Brain microvascular endothelial cell (primary cell): Measurements from ENCODE around the gene ST3GAL3.

Source experiments
- DNase-seq: peaks from one replicate; pipeline ENCODE4 v3.0.0-alpha.2; 2020
- H3K27ac ChIP-seq: fragments of 250-450 bp; sonication (Bioruptor Pico); 2 replicates; pipeline ENCODE4 v1.5.1; 2020; ENCODE audit warnings: mild to moderate bottlenecking, moderate library complexity
- H3K27me3 ChIP-seq: fragments of 250-450 bp; sonication (Bioruptor Pico); replicated peaks from 2 replicates; pipeline ENCODE4 v1.5.1; 2020; ENCODE audit warnings: mild to moderate bottlenecking
- H3K36me3 ChIP-seq: fragments of 250-450 bp; sonication (Bioruptor Pico); replicated peaks from 2 replicates; pipeline ENCODE4 v1.5.1; 2020; ENCODE audit warnings: mild to moderate bottlenecking
- H3K4me3 ChIP-seq: 2 replicates; pipeline ENCODE4 v1.5.1; 2011; ENCODE audit warnings: low read depth, mild to moderate bottlenecking, control low read depth, low read length, moderate library complexity
- in situ Hi-C: cut with HindIII; loops from 2 replicates; pipeline ENCODE4 v1.10.0; 2017; ENCODE audit warnings: low sequenced_read_pairs, low pct_ligation_motif_present
- TF ChIP-seq, protein P1 (sequence below): IDR thresholded peaks from 2 replicates; pipeline ENCODE4 v1.5.1; 2011; ENCODE audit warnings: low read depth, mild to moderate bottlenecking, moderate library complexity, low read length, control low read depth, inconsistent platforms; ENCODE audit errors: missing control alignments

Gene ST3GAL3

DNA sequence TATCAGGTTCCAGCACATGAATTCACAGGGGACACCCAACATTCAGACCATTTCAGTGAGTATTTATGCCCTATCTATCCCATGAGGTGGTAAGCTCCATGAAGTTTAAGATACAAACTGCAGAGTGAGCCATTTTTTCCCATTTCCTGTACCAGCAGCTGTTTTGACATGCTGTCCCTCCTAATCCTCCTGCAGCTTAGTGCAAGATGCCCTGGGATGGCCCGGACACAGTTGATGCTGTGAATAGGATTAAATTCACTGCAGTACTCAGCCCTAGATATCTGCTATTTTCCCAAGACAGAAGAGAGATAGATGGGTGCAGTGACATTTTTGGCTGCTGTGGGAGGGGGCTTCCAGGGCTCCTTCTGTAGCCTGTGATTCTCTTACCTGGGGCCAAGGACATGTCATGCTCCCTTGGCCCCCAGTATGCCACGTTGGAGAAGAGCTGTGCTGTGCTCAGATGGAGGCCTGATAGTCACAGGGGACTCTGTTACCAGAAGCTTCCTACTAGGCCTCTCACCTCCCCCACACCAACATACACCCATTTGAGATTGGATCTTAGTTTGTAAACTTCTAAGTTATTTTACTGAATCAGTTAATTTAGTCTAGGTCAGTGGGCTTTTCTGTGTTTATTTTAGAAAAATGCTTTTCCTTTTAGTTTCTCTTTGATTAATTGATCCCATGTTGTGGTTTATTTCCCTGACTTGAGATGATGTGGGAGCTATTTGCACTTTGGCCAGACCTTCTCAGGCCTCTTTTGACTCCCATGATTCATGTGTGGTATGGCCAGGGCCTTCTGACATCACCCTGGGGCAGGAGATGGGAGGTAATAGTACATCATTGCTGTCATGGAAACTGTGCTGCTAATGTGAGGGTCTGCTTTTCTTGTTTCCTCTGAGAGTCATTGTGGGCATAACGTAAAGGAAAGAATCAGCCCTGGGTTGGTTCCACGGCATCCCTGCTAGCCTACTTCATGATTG, 92.6 kb downstream of the ST3GAL3 start:
- no peak overlapping the region for H3K27ac ChIP-seq
- H3K36me3 ChIP-seq, result peaks cover 2% of the 10 kb centered on the region
- in situ Hi-C loops, result no loop called here
- TF ChIP-seq, protein P1, sequence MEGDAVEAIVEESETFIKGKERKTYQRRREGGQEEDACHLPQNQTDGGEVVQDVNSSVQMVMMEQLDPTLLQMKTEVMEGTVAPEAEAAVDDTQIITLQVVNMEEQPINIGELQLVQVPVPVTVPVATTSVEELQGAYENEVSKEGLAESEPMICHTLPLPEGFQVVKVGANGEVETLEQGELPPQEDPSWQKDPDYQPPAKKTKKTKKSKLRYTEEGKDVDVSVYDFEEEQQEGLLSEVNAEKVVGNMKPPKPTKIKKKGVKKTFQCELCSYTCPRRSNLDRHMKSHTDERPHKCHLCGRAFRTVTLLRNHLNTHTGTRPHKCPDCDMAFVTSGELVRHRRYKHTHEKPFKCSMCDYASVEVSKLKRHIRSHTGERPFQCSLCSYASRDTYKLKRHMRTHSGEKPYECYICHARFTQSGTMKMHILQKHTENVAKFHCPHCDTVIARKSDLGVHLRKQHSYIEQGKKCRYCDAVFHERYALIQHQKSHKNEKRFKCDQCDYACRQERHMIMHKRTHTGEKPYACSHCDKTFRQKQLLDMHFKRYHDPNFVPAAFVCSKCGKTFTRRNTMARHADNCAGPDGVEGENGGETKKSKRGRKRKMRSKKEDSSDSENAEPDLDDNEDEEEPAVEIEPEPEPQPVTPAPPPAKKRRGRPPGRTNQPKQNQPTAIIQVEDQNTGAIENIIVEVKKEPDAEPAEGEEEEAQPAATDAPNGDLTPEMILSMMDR, result no peak
- no peak overlapping the region for H3K4me3 ChIP-seq
- no peaks in the 10 kb centered on the region for H3K27me3 ChIP-seq
- DNase-seq, result peak; percentile 21

DNA sequence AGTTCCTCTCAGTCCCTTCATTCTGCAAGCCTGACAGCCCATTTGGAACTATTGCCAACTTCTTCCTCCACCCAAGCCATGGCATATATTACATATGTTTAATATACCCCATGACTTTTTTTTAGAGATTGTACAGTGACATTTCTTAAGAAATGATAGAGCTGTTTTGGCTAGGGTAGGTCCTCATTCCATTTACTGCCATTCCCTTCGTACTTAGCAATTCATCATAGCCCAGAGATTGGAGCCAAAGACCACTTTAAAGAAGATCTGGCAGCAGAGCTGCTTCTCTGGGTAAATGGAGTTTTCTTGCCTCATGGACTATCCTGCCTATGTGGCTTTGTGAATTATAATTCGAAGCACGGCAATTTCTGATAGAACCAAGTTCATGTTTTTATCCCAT, 93.4 kb downstream of the ST3GAL3 start:
- no peak for DNase-seq
- TF ChIP-seq, protein P1, result no peak
- Histone ChIP-seq H3K36me3 (peaks cover 2% of the 10 kb centered on the region), H3K4me3 (no peak overlapping the region), H3K27me3 (no peaks in the 10 kb centered on the region), H3K27ac (no peak overlapping the region)
- in situ Hi-C loops, result no loop called here

DNA sequence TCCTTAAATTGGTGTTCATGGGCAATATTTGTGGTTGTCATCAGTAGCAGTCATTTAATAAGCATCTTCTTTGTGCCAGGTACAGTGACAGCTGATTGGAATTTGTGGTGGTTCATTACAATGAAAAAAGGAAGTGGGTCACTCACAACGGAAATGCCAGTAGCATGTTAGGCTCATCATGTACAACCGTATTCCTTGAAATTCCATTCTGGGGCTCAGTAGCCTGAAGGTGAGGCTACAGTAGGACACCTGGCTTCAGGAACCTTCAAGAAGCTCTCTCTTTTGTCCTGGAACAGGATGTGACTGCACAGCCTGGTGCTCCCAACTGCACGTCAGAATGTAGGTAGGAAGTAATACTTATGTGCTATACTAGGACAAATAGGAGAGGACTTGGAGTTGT, 93.9 kb downstream of the ST3GAL3 start:
- Histone ChIP-seq H3K27ac (no peak overlapping the region), H3K36me3 (peaks cover 2% of the 10 kb centered on the region), H3K27me3 (no peaks in the 10 kb centered on the region), H3K4me3 (no peak overlapping the region)
- TF ChIP-seq, protein P1, result no peak
- in situ Hi-C loops, result no loop called here
- DNase-seq, result no peak

- Histone ChIP-seq H3K27me3 (no peaks in the 10 kb centered on the region), H3K36me3 (peaks cover 2% of the 10 kb centered on the region), H3K27ac (no peak overlapping the region), H3K4me3 (no peak overlapping the region)
- in situ Hi-C loops, result no loop called here
- TF ChIP-seq, protein P1, result no peak
- no peak for DNase-seq
Measured at GRCh38 chr1:43802356-43802980, 95.1 kb downstream of the ST3GAL3 start.

- TF ChIP-seq, protein P1, result no peak
- Histone ChIP-seq H3K4me3 (no peak overlapping the region), H3K27ac (no peak overlapping the region), H3K27me3 (no peaks in the 10 kb centered on the region), H3K36me3 (peaks cover 2% of the 10 kb centered on the region)
- in situ Hi-C loops, result no loop called here
- DNase-seq, result no peak
Measured at GRCh38 chr1:43803105-43803504, 95.8 kb downstream of the ST3GAL3 start.
